HepG2 (cell line): ENCODE data around the gene VTI1B. TPM values are rescaled to one million over a fixed set of nuclear protein-coding genes. Genes with fewer than 3 reads are reported as not detected.

Source experiments
- ARID2 ChIP-seq: sonication (generic); formaldehyde crosslinking; IDR thresholded peaks from 2 replicates; pipeline ENCODE4 v1.8.1; 2022; ENCODE audit warnings: mild to moderate bottlenecking, missing genetic modification reagents, borderline replicate concordance
- CEBPB ChIP-seq: IDR thresholded peaks from 2 replicates; pipeline ENCODE4 v1.6.1; 2011; ENCODE audit warnings: low read depth, low read length, improper control_type of control experiment, borderline replicate concordance
- CREB3 ChIP-seq: sonication (generic); formaldehyde crosslinking; IDR thresholded peaks from 2 replicates; pipeline ENCODE4 v1.5.0; 2020; ENCODE audit warnings: missing genetic modification reagents
- DR1 ChIP-seq: sonication (generic); formaldehyde crosslinking; IDR thresholded peaks from 2 replicates; pipeline ENCODE4 v1.8.0; 2021; ENCODE audit warnings: mild to moderate bottlenecking, missing genetic modification reagents, inconsistent platforms
- HBP1 ChIP-seq: IDR thresholded peaks from 2 replicates; pipeline ENCODE4 v1.6.1; 2016; ENCODE audit warnings: low read depth, control low read depth
- HOXA5 ChIP-seq: sonication (generic); formaldehyde crosslinking; IDR thresholded peaks from 2 replicates; pipeline ENCODE4 v1.4.0; 2020; ENCODE audit warnings: missing genetic modification reagents
- JARID2 ChIP-seq: sonication (generic); formaldehyde crosslinking; IDR thresholded peaks from 2 replicates; pipeline ENCODE4 v1.8.1; 2023; ENCODE audit warnings: missing genetic modification reagents, inconsistent platforms; ENCODE audit not compliant: insufficient replicate concordance
- JUND ChIP-seq: sonication (generic); formaldehyde crosslinking; IDR thresholded peaks from 2 replicates; pipeline ENCODE4 v1.8.0; 2022; ENCODE audit warnings: mild to moderate bottlenecking, missing genetic modification reagents
- KMT2B ChIP-seq: IDR thresholded peaks from 2 replicates; pipeline ENCODE4 v1.6.1; 2016; ENCODE audit warnings: missing genetic modification reagents, missing compliant biosample characterization
- NFAT5 ChIP-seq: sonication (generic); formaldehyde crosslinking; IDR thresholded peaks from 2 replicates; pipeline ENCODE4 v1.4.0; 2020; ENCODE audit warnings: missing genetic modification reagents
- PRMT3 ChIP-seq: sonication (generic); formaldehyde crosslinking; IDR thresholded peaks from 2 replicates; pipeline ENCODE4 v1.8.1; 2022; ENCODE audit warnings: low read depth, mild to moderate bottlenecking, moderate library complexity, missing genetic modification reagents, borderline replicate concordance
- RBAK ChIP-seq: sonication (generic); formaldehyde crosslinking; IDR thresholded peaks from 2 replicates; pipeline ENCODE4 v1.5.1; 2020; ENCODE audit warnings: mild to moderate bottlenecking, missing genetic modification reagents
- SALL1 ChIP-seq: sonication (generic); formaldehyde crosslinking; IDR thresholded peaks from 2 replicates; pipeline ENCODE4 v1.8.0; 2022; ENCODE audit warnings: mild to moderate bottlenecking, missing genetic modification reagents
- SMC3 ChIP-seq: IDR thresholded peaks from 2 replicates; pipeline ENCODE4 v1.6.1; 2011; ENCODE audit warnings: low read length, improper control_type of control experiment
- TBX3 ChIP-seq: fragments of 450-650 bp; IDR thresholded peaks from 2 replicates; pipeline ENCODE4 v1.6.1; 2017; ENCODE audit warnings: antibody characterized with exemption, mild to moderate bottlenecking, inconsistent platforms, borderline replicate concordance
- TEAD3 ChIP-seq: optimal IDR thresholded peaks from 2 replicates; pipeline ENCODE3; 2016; ENCODE audit warnings: borderline replicate concordance
- ZBTB34 ChIP-seq: sonication (generic); formaldehyde crosslinking; IDR thresholded peaks from 2 replicates; pipeline ENCODE4 v1.8.0; 2022; ENCODE audit warnings: mild to moderate bottlenecking, missing genetic modification reagents
- ZBTB7B ChIP-seq: sonication (generic); formaldehyde crosslinking; IDR thresholded peaks from 2 replicates; pipeline ENCODE4 v1.4.0; 2020; ENCODE audit warnings: missing genetic modification reagents
- ZNF44 ChIP-seq: sonication (generic); formaldehyde crosslinking; IDR thresholded peaks from 2 replicates; pipeline ENCODE4 v1.5.1; 2020; ENCODE audit warnings: mild to moderate bottlenecking, missing genetic modification reagents
- ZNF552 ChIP-seq: sonication (generic); formaldehyde crosslinking; IDR thresholded peaks from 2 replicates; pipeline ENCODE4 v1.9.0; 2022; ENCODE audit warnings: missing genetic modification reagents, mild to moderate bottlenecking, borderline replicate concordance
- ZNF7 ChIP-seq: IDR thresholded peaks from 2 replicates; pipeline ENCODE4 v1.6.1; 2016; ENCODE audit warnings: missing biosample characterization, missing genetic modification reagents
- ZNF816 ChIP-seq: sonication (generic); formaldehyde crosslinking; IDR thresholded peaks from 2 replicates; pipeline ENCODE4 v1.8.0; 2022; ENCODE audit warnings: missing genetic modification reagents, mild to moderate bottlenecking, borderline replicate concordance
- polyA plus RNA-seq, 8 experiments: library from polyadenylated mRNA; depleted of rRNA in 3 of 8; stranded (reverse) in 7 of 8; unstranded in 1 of 8; fragments of >200 nt; fragmentation: Illumina TruSeq in 4 of 8; extraction: Trizol in 4 of 8; gene quantifications; 2 replicates each; pipeline versions ENCODE4 v1.2.1 to v1.2.3, GENCODE V29; 2011 to 2016; ENCODE audit warnings: low read depth in 4 of 8, missing spikeins in 1 of 8, mixed read lengths in 1 of 8; ENCODE audit not compliant: insufficient read depth in 1 of 8
- total RNA-seq, 5 experiments: library from RNA; depleted of rRNA; stranded (reverse); fragments of >200 nt; fragmentation: Illumina TruSeq; extraction: Trizol; gene quantifications; 2 replicates each; pipeline ENCODE4 v1.2.3, GENCODE V29; 2016; ENCODE audit warnings: low read depth in 1 of 5

VTI1B gene
- total and polyA plus RNA-seq, 2 of the 13 experiments (the other 11 are each of a cell fraction or from before 2014, with no cell fraction given): 39.0 to 103 TPM

- TF ChIP-seq DR1 (CRISPR knock-in tag) (no peak), PRMT3 (CRISPR knock-in tag) (no peak), SALL1 (no peak), KMT2B (peak; percentile 33; the same call in 1 of the 2 replicates), HOXA5 (CRISPR knock-in tag) (no peak), HBP1 (CRISPR knock-in tag) (no peak), SMC3 (peak; percentile 83), ZBTB34 (no peak), RBAK (CRISPR knock-in tag) (no peak), ZNF816 (no peak), TBX3 (no peak), ZNF44 (CRISPR knock-in tag) (no peak), TEAD3 (CRISPR knock-in tag) (no peak), CEBPB (no peak), ARID2 (CRISPR knock-in tag) (0 out of 2 replicates have a peak, but pooled peaks have one; percentile 27), JARID2 (no peak), CREB3 (CRISPR knock-in tag) (no peak), NFAT5 (CRISPR knock-in tag) (no peak), ZNF7 (no peak), ZBTB7B (no peak), ZNF552 (CRISPR knock-in tag) (no peak), JUND (no peak)
Measured at GRCh38 chr14:67704484-67705089, 30.2 kb upstream of the VTI1B start (continued).
